Activated T-helper 17 cell treated with anti-CD3 and anti-CD28 coated beads, Interleukin-2, amount 50 U/mL, for 72 hours (primary cell): Measurements from ENCODE around the gene BTBD16. TPM values are rescaled to one million over a fixed set of nuclear protein-coding genes. Genes with fewer than 3 reads are reported as not detected.

Experiments
- ATAC-seq: fragments of 150-1000 bp; cut with Tn5 transposase; replicated peaks from 2 replicates; pipeline ENCODE4 v1.10.0; 2021; ENCODE audit warnings: mild to moderate bottlenecking, moderate library complexity
- H3K27ac Mint-ChIP-seq: one replicate; pipeline ENCODE4 v1.8.0; 2022; ENCODE audit warnings: mixed read lengths
- H3K27me3 Mint-ChIP-seq: one replicate; pipeline ENCODE4 v1.8.0; 2022; ENCODE audit warnings: mixed read lengths
- H3K36me3 Mint-ChIP-seq: one replicate; pipeline ENCODE4 v1.8.0; 2022; ENCODE audit warnings: low read depth, mild to moderate bottlenecking, mixed read lengths
- H3K4me1 Mint-ChIP-seq: one replicate; pipeline ENCODE4 v1.8.0; 2022; ENCODE audit warnings: mixed read lengths
- H3K4me3 Mint-ChIP-seq: one replicate; pipeline ENCODE4 v1.8.0; 2022; ENCODE audit warnings: mild to moderate bottlenecking, mixed read lengths
- H3K9me3 Mint-ChIP-seq: one replicate; pipeline ENCODE4 v1.8.0; 2022; ENCODE audit warnings: mixed read lengths
- total RNA-seq, 2 donors: library from RNA; stranded (reverse); gene quantifications; one replicate each; pipeline ENCODE4 v1.2.3, GENCODE V29; 2022

Gene BTBD16
- total RNA-seq, 2 donors from 2014 or later, result not detected

DNA sequence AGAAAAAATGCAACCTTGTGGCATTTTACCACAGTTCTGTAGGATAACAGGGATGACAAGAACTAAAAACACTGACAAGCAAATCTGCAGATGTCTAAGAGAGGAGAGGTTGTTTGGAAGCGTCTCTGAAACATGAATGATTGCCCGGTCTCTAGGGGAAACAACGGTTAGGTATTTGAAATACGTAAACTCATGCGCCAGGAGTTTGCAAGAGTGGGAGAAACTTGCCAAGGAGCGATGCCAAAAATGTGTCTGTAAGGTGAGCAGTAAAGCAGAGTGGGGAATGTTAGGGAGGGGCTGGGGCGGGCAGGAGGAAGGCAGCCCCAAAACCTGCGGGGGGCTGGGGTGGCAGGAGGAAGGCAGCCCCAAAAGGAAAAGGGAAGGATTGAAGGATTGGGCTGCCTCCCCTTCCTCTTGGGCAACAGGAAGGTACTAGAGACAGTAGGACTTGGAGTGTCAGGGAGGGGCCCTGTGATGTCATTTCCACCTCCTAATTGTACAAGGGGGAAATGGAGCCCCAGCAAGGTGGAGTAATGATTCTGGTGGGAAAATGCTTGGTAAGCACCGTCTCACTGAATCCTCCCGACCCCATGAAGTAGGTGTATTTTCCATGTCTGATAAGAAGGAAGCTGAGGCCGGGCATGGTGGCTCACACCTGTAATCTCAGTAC is 70.2 kb downstream of the BTBD16 start:
- H3K4me3 Mint-ChIP-seq, result no peak overlapping the region
- no peak overlapping the region for H3K27ac Mint-ChIP-seq
- ATAC-seq, result no peak
- H3K9me3 Mint-ChIP-seq, result no peaks in the 10 kb centered on the region
- H3K36me3 Mint-ChIP-seq, result no peaks in the 10 kb centered on the region
- H3K4me1 Mint-ChIP-seq, result no peaks in the 10 kb centered on the region
- peaks cover 15% of the 10 kb centered on the region for H3K27me3 Mint-ChIP-seq

DNA sequence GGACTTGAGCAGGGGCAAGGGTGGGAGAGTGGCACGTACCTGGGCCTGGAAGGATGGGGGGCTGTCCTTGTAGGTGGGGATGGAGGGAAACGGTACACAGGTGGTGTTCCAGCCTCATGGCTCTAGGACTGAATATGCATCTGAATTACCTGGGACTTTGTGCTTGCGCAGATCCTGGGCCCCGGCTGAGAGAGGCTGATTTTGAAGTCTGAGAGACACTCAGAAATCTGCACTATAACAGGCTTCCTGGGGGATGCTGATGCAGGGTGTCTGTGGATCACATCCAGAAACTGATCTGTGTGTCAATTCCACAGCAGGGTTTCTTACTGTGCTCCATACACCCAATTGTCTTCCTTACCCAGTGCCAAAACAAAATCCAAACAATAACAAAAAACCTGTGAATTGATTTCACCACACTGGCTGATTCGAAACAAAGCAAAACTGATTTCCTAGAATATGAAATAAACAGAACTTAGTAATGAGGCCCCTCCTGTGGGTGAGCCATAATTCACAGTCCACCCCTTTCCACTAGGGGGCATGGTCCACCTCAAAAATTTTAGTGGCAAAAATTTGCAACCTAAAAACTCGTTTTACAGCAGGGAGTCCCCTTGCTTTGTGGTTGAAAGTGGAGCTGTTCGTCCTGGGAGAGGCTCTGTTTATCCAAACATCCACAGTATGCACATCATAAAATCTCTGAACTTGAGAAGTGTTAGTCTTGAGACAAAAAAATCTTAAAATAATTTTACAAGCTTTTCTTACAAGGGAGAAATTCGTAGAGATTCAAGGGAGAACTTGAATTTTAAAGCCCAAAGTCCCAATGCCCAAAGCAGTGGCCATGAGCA is 71.4 kb downstream of the BTBD16 start:
- Mint-ChIP-seq H3K27ac (no peak overlapping the region), H3K4me1 (no peaks in the 10 kb centered on the region), H3K27me3 (peaks cover 9% of the 10 kb centered on the region), H3K4me3 (no peak overlapping the region), H3K9me3 (no peaks in the 10 kb centered on the region), H3K36me3 (no peaks in the 10 kb centered on the region)
- peak; percentile 55 for ATAC-seq

DNA sequence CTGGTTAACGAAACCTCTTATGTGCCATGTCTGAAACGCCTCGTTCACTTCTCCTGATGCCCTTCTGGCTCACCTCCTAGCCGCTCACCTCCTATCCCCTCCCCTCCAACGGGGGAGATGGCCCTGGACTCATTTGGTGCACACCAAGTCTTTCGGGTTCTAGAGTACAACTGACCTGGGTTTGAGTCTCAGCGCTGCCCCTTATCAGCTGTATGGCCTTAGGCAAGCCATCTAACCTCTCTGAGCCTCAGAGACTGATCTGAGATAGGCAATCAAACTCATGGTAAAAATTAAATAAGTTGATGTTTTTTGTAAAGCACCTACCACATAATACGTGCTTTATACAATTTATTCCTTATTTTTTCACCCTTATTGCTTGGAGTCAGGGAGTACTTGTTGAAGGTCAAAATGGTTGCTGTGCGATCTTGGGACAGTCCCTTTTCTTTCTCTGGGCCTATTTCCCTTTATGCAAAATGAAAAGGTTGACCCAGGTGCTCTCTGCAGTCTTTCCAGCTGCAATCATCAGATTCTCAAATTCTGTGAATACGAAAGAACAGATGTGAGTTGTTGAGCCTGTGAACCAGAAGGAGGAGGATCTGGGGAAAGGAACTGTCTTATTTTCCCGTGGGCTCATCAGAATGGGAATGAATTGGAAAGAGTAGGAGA is 72.2 kb downstream of the BTBD16 start:
- Mint-ChIP-seq H3K36me3 (no peaks in the 10 kb centered on the region), H3K27ac (no peak overlapping the region), H3K27me3 (peaks cover 9% of the 10 kb centered on the region), H3K4me3 (no peak overlapping the region), H3K4me1 (no peaks in the 10 kb centered on the region), H3K9me3 (no peaks in the 10 kb centered on the region)
- no peak for ATAC-seq

DNA sequence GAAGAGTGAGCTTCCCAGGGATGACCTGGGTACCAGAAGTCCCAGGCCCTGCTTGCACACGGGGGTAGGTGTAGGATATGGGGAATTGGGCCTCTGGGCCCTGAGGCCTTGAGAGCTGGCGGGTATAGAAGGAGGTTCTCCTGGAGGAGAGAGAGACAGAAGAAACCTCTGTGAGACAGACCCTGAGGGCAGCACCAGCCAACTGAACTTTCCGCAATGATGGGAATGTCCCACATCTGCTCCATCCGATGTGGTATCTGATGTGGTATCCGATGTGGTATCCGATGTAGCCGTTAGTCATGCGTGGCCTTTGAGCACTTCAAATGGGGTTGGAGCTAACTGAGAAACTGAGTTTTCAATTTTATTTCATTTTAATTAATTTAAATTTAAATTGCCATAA is 72.8 kb downstream of the BTBD16 start:
- no peak overlapping the region for H3K27ac Mint-ChIP-seq
- H3K9me3 Mint-ChIP-seq, result no peaks in the 10 kb centered on the region
- H3K36me3 Mint-ChIP-seq, result no peaks in the 10 kb centered on the region
- H3K4me1 Mint-ChIP-seq, result no peaks in the 10 kb centered on the region
- no peak overlapping the region for H3K4me3 Mint-ChIP-seq
- no peak for ATAC-seq
- peaks cover 9% of the 10 kb centered on the region for H3K27me3 Mint-ChIP-seq

DNA sequence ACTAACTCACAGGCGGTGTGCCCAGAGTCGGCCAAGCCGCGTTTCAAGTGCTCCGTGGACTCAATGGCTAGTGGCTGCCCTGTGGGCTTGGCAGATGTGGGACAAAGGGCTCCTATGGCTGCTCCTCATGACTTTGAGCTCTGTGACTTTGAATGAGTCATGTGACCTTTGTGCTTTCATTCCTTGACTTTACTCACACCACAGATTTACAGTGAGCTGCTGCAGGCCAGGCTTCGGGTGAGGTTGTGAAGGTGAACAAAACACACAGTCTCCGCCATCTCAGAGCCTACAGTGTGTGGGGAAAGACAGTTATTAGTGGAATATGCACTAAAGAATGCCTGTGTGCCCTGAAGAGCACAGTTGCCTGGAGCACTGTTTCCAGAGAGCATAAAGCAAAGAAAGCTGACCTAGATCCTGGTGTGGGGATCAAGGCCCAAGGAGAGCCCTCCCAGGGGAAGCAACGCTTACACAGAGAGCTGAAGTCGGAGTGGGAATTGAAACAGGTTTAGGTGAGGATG is 73.7 kb downstream of the BTBD16 start:
- Mint-ChIP-seq H3K27me3 (peaks cover 5% of the 10 kb centered on the region), H3K36me3 (no peaks in the 10 kb centered on the region), H3K27ac (no peak overlapping the region), H3K9me3 (no peaks in the 10 kb centered on the region), H3K4me3 (no peak overlapping the region), H3K4me1 (no peaks in the 10 kb centered on the region)
- ATAC-seq, result peak; percentile 78

DNA sequence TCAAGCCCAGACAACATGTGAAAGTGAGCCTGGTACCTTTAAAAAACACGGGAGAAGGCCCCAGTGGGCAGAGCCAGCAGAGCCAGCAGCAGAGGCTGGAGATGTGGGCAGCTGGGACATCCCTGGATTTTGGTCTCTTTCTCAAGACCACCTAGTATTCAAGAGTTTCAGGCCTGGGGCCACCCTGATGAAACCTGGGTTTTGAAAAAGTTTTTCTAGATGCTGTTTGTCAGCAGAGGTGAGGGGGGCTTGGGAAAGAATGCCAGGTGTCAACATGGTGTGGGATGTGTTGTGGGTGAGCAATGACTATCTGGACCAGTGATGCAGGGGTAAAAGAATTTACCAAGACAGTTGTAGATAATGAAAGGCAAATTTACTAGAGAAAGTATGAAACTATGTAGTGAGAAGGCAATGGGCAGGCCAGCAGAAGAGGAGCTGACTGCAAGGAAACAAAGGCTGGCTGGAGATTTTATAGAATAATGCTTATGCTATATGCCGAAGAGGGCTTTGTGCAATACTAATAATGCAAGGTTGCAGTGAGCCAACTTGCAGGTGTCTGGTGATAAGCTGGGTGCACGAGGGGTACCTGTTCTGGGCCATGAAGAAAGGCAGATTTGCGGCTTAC is 75.3 kb downstream of the BTBD16 start:
- Mint-ChIP-seq H3K27ac (no peak overlapping the region), H3K4me3 (no peak overlapping the region), H3K27me3 (no peaks in the 10 kb centered on the region), H3K4me1 (no peaks in the 10 kb centered on the region), H3K36me3 (no peaks in the 10 kb centered on the region), H3K9me3 (no peaks in the 10 kb centered on the region)
- ATAC-seq, result no peak

DNA sequence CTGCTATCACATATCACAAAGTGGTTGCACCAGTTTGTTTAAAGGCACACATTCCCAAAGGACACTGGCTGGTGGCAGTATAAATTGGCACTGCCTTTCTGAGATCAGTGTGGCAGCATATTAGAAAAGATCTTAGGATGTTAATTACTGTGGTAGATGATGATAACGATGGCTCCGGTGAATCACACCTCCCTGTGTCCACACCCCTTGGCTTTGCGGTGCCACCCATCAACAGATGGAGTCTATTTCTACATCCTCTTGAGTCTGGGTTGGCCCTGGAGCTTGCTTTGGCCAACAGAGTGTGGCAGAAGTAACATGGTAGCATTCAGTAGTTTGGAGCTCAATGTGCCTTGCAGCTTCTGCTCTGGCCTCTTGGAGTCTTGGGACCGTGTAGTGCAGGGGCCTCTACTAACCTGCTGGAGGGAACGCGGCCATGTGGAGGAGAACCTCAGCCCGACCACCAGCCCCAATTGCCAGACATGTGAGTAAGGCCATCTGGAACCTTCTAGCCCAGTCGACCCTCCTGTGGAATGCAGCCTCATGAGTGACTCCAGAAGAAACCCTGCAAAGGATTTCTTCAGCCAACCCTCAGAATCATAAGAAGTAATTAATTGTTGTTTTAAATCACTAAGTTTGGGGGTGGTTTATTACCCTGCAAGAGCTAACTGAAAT is 76.2 kb downstream of the BTBD16 start:
- H3K9me3 Mint-ChIP-seq, result no peaks in the 10 kb centered on the region
- H3K27ac Mint-ChIP-seq, result no peak overlapping the region
- no peak for ATAC-seq
- no peak overlapping the region for H3K4me3 Mint-ChIP-seq
- H3K4me1 Mint-ChIP-seq, result no peaks in the 10 kb centered on the region
- no peaks in the 10 kb centered on the region for H3K36me3 Mint-ChIP-seq
- peaks cover 5% of the 10 kb centered on the region for H3K27me3 Mint-ChIP-seq

DNA sequence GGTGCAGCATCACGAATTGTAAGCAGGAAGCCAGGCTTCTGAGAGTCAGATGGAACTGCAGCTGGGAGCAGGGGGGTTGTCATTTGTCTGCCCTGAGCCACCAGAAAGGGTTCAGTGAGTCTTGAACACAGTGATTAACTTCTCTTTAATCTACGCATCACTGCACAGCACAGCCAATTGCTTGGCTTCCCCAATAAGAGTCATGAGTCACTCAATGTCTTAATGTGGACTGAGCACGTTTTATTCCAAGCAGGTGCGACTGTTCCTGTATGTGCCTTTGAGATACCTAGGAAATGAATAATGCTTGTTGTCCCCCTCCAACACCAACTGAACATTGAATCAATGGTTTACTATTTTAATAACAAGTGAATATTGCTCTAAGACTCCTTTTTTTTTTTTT is 77.4 kb downstream of the BTBD16 start:
- H3K9me3 Mint-ChIP-seq, result no peaks in the 10 kb centered on the region
- H3K27ac Mint-ChIP-seq, result no peak overlapping the region
- no peaks in the 10 kb centered on the region for H3K4me1 Mint-ChIP-seq
- ATAC-seq, result no peak
- H3K36me3 Mint-ChIP-seq, result no peaks in the 10 kb centered on the region
- H3K4me3 Mint-ChIP-seq, result no peak overlapping the region
- H3K27me3 Mint-ChIP-seq, result peaks cover 6% of the 10 kb centered on the region

DNA sequence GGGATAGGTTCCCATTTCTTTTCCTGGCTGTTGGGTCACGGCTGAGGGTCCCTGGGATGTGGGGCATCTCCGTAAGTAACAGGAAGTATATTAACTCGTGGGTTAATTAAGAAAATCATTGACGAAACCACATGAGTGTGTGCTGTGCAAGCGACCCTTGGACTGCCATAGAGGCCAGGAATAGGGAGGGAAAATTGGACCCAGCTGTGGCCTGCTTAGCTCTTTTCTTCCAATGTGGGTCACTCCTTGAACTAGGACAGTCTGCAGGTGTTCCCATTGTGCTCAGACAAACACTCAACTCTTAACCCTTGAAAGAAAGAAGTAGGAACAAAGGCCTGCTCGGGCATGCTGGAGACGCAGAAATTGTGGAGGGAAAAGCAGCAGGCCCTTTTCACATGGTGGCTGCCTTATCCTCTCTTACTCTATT is 77.9 kb downstream of the BTBD16 start:
- Mint-ChIP-seq H3K27ac (no peak overlapping the region), H3K4me3 (no peak overlapping the region), H3K4me1 (no peaks in the 10 kb centered on the region), H3K36me3 (no peaks in the 10 kb centered on the region), H3K27me3 (peaks cover 11% of the 10 kb centered on the region), H3K9me3 (no peaks in the 10 kb centered on the region)
- ATAC-seq, result no peak

DNA sequence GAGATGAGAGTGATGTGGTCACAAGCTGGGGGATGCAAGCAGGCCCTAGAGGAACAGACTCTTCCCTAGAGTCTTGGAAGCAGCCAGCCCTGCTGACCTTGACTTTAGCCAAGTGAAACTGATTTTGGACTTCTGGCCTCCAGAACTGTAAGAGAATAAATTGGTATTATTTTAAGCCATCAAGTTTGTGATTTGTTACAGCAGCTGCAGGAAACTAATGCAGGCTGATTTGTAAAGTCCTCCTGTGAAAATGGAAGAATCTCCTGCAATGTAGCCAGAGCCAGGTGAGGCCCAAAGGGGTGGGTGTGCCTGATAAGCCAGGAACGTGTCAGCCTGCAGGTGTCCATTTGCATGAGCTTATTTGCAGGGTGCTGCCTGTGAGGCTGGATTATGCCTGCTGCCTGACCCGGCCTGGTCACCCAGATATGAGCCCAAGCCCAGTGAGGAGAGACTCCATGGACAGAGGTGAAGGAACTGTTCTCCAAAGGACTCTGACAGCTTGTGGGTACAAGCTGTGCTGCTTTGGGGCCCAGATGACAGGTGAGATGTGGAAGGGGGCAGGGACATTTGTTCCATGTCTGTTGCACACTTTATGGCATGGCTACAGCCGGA is 78.8 kb downstream of the BTBD16 start:
- Mint-ChIP-seq H3K27me3 (peaks cover 11% of the 10 kb centered on the region), H3K4me1 (no peaks in the 10 kb centered on the region), H3K9me3 (no peaks in the 10 kb centered on the region), H3K4me3 (no peak overlapping the region), H3K27ac (no peak overlapping the region), H3K36me3 (no peaks in the 10 kb centered on the region)
- no peak for ATAC-seq

DNA sequence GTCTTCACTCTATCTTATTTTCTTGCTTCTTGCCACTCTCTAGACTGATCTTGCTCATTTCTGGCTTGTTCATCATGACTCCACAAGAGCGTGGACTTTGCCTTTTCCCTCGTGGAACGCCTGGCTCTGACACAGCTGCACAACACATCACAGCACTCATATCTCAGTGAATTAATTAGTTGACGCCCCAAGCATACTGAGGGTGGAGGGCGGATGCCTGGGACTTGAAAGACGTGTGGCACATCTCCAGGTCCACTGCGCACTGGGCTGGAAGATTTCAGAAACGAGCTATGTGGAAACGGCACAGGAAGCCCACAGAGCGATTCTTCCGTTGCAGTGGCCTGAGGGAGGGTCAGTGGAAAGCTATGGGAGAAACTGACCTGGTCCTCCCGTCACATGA is 79.8 kb downstream of the BTBD16 start:
- Mint-ChIP-seq H3K4me3 (no peak overlapping the region), H3K9me3 (no peaks in the 10 kb centered on the region), H3K36me3 (no peaks in the 10 kb centered on the region), H3K27ac (no peak overlapping the region), H3K4me1 (no peaks in the 10 kb centered on the region), H3K27me3 (peaks cover 11% of the 10 kb centered on the region)
- no peak for ATAC-seq

DNA sequence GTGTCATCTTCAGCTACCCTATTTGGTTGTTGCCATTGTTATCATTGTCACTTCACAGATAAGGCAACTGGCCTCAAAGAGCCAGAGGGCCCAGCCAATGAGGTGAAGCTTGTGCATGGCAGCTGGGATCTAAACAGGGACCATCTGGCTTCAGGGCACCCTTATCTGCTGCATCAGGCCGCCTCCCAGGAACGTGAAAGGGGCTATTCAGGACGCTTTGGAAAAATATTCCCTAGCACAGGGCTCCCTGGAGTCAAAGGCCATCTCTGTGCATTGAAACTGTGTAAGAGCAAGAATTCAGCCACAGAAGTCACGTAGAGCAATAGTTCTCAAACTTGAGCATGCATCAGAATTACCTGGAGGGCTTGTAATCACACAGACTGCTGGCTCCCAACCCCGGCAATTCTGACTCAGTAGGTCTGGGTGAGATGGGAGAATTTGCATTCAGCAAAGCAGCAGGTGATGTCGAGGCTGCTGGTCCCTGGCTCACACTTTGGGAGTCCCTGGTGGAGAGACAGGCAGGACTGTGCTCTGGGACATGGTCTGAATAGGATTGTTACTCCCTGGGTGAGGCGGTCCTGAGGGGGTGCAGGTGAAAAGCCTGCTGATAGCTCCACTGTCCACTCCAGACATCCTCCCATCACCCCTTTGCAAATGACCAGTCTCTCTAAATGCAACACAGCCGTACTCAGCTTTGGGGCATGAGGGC is 81.9 kb downstream of the BTBD16 start:
- H3K9me3 Mint-ChIP-seq, result no peaks in the 10 kb centered on the region
- peaks cover 11% of the 10 kb centered on the region for H3K27me3 Mint-ChIP-seq
- no peaks in the 10 kb centered on the region for H3K4me1 Mint-ChIP-seq
- no peak for ATAC-seq
- H3K27ac Mint-ChIP-seq, result no peak overlapping the region
- no peak overlapping the region for H3K4me3 Mint-ChIP-seq
- H3K36me3 Mint-ChIP-seq, result no peaks in the 10 kb centered on the region

DNA sequence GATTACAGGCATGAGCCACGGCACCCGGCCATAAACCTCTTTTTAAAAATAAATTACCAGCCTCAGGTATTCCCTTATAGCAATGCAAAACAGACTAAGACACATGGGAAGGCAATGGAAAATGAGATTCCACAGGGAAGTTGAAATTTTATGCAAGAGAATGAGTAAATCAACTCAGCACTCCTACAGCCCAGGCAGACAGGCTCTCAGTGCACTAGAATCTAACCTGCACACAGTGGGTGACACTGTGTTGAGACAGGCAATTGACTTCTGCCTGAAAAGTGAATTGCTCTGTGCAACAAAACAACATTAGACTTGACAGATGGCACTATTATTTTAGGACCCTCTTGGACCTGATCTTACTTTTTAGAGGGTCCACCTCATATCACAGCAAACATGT is 83.3 kb downstream of the BTBD16 start:
- Mint-ChIP-seq H3K4me1 (no peaks in the 10 kb centered on the region), H3K4me3 (no peak overlapping the region), H3K27ac (no peak overlapping the region), H3K36me3 (no peaks in the 10 kb centered on the region), H3K27me3 (peaks cover 11% of the 10 kb centered on the region), H3K9me3 (no peaks in the 10 kb centered on the region)
- no peak for ATAC-seq
